ENCODE data around the gene SUSD1.

DNA sequence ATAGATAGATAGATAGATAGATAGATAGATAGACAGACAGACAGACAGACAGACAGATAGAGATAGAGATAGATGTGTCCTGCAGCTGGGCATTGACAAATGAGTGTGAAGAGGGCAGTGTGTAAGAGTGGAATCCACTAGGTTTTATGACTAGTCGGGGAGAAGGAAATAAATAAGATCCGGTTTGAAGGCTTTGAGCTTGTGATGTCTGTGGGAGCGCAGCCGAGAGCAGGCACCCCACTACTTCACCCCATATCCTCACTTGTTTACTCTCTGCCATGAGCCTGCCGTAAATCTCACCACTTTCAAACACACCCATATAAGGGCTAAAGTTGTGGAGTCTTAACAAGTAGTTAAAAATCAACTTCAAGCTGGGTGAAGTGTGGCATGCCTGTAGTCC, 1.4 kb upstream of the SUSD1 start:
- TF ChIP-seq, protein P1, sequence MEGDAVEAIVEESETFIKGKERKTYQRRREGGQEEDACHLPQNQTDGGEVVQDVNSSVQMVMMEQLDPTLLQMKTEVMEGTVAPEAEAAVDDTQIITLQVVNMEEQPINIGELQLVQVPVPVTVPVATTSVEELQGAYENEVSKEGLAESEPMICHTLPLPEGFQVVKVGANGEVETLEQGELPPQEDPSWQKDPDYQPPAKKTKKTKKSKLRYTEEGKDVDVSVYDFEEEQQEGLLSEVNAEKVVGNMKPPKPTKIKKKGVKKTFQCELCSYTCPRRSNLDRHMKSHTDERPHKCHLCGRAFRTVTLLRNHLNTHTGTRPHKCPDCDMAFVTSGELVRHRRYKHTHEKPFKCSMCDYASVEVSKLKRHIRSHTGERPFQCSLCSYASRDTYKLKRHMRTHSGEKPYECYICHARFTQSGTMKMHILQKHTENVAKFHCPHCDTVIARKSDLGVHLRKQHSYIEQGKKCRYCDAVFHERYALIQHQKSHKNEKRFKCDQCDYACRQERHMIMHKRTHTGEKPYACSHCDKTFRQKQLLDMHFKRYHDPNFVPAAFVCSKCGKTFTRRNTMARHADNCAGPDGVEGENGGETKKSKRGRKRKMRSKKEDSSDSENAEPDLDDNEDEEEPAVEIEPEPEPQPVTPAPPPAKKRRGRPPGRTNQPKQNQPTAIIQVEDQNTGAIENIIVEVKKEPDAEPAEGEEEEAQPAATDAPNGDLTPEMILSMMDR (IDR thresholded peaks at IDR 0.05; ENCODE audit: borderline replicate concordance, extremely low read depth, low read length, poor library complexity, severe bottlenecking): no peak
- TF ChIP-seq EZH2 (IDR thresholded peaks at IDR 0.05; ENCODE audit: borderline replicate concordance, low read depth, low read length, severe bottlenecking): no peak

Measured in DND-41 (cell line).